ENCODE data around the gene BTNL9. TPM values are rescaled to one million over a fixed set of nuclear protein-coding genes. Genes with fewer than 3 reads are reported as not detected.

BTNL9 gene
- total RNA-seq, 3 donors from 2014 or later = 27.2 to 169 (median 94.6) TPM

DNA sequence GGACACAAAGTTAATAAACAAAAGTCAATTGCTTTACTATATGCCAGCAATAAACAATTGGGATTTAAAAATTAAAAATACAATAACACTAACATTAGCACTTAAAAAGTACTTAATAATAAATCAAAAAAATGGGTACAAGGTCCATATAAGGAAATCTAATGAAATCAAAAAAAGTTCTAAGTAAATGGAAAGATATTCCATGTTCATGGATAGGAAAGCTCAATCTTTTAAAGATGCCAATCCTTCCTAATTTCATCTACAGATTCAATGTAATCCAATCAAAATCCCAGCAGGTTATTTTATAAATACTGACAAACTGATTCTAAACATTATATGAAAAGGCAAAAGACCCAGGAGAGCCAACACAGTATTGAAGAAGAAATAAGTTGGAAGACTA lies 41.9 kb downstream of the BTNL9 start:
- Histone ChIP-seq H3K36me3 (no peaks in the 10 kb centered on the region), H3K4me1 (no peaks in the 10 kb centered on the region), H3K27ac (no peak overlapping the region), H3K27me3 (no peaks in the 10 kb centered on the region), H3K9me3 (peaks cover 0 to 13% of the 10 kb centered on the region in 2 donors), H3K4me3 (no peak overlapping the region)
- TF ChIP-seq CTCF (IDR thresholded peaks at IDR 0.05) (no peak), POLR2A (IDR thresholded peaks at IDR 0.05) (no peak), POLR2AphosphoS5 (IDR thresholded peaks at IDR 0.05) (no peak)
- no peak for DNase-seq (ENCODE audit: low spot score in 2 of 2)
- intact Hi-C loops (cut with DNase I; ENCODE audit: low total_unique reads) = no loop called here

DNA sequence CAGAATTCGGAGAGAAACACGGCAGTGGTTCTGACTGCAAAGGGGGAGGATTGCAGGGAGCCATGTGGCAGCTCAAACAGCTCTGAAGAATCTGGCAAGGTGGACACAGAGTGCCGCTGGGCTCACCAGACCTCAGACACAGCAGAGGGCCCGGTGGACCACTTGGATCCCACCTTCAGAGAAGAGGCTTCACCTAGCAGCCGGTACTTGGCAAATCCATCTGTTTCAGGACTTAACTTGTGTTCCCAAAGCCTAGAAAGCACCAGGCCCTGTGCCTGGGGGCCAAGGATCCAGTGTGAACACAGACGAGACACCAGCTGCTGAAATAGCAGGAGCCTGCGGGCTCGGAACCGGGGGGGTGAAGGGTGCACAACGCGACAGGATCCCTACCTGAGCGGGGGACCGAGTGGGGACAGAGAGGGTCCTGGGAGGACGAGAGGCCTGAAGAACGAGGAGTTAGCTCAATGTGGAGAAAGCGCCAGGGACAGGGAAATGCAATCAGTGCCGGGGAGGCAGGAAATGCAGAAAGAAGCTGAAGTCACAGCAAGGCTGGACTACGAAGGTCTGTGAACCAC lies 44.6 kb downstream of the BTNL9 start:
- intact Hi-C loops (cut with DNase I; ENCODE audit: low total_unique reads) = no loop called here
- TF ChIP-seq POLR2A (IDR thresholded peaks at IDR 0.05) = no peak
- no peak for TF ChIP-seq CTCF (IDR thresholded peaks at IDR 0.05)
- TF ChIP-seq POLR2AphosphoS5 (IDR thresholded peaks at IDR 0.05) = no peak
- Histone ChIP-seq H3K27ac (no peak overlapping the region), H3K4me3 (no peak overlapping the region), H3K36me3 (no peaks in the 10 kb centered on the region), H3K9me3 (peaks cover 0 to 10% of the 10 kb centered on the region in 2 donors), H3K27me3 (no peaks in the 10 kb centered on the region), H3K4me1 (no peaks in the 10 kb centered on the region)
- no peak for DNase-seq (ENCODE audit: low spot score in 2 of 2)

GRCh38 chr5:181086026-181086883 lies 46.2 kb downstream of the BTNL9 start:
- H3K4me3 ChIP-seq = no peak overlapping the region
- intact Hi-C loops (cut with DNase I; ENCODE audit: low total_unique reads) = no loop called here

DNA sequence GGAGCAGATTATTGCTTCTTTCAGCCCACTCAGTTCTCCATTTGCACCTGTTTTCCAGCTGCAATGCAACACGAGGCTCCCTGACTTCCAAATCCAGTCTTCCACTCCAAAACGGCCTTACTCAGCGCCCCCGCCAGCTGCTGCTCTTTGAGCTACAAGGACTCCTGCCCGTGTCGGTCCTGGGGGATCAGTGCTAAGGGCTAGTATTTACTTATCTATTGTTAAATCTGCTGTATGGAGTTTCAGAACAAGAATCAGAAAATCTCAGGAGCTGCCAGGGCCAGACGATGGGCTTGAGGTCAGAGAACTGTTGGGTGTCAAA lies 46.8 kb downstream of the BTNL9 start:
- Histone ChIP-seq H3K4me3 (no peak overlapping the region), H3K9me3 (peaks cover 0 to 9% of the 10 kb centered on the region in 2 donors), H3K27ac (no peak overlapping the region), H3K4me1 (no peaks in the 10 kb centered on the region), H3K27me3 (no peaks in the 10 kb centered on the region), H3K36me3 (no peaks in the 10 kb centered on the region)
- no peak for DNase-seq (ENCODE audit: low spot score in 2 of 2)
- intact Hi-C loops (cut with DNase I; ENCODE audit: low total_unique reads) = no loop called here
- TF ChIP-seq POLR2A (IDR thresholded peaks at IDR 0.05) = no peak
- no peak for TF ChIP-seq CTCF (IDR thresholded peaks at IDR 0.05)
- no peak for TF ChIP-seq POLR2AphosphoS5 (IDR thresholded peaks at IDR 0.05)

More at GRCh38 chr5:181086026-181086883, 46.2 kb downstream of the BTNL9 start:
- no peak for TF ChIP-seq CTCF (IDR thresholded peaks at IDR 0.05)
- no peak for TF ChIP-seq POLR2A (IDR thresholded peaks at IDR 0.05)
- no peak for TF ChIP-seq POLR2AphosphoS5 (IDR thresholded peaks at IDR 0.05)
- Histone ChIP-seq H3K27me3 (no peaks in the 10 kb centered on the region), H3K4me1 (no peaks in the 10 kb centered on the region), H3K27ac (no peak overlapping the region), H3K9me3 (peaks cover 0 to 10% of the 10 kb centered on the region in 2 donors), H3K36me3 (no peaks in the 10 kb centered on the region)
- DNase-seq (ENCODE audit: low spot score in 2 of 2) = no peak

- no peak for TF ChIP-seq CTCF (IDR thresholded peaks at IDR 0.05)
- TF ChIP-seq POLR2AphosphoS5 (IDR thresholded peaks at IDR 0.05) = no peak
- TF ChIP-seq POLR2A (IDR thresholded peaks at IDR 0.05) = no peak
- DNase-seq (ENCODE audit: low spot score in 2 of 2) = no peak
- H3K4me1 ChIP-seq = no peaks in the 10 kb centered on the region
- H3K27me3 ChIP-seq = peaks cover 0 to 1% of the 10 kb centered on the region in 2 donors
- H3K27ac ChIP-seq = no peak overlapping the region
- H3K4me3 ChIP-seq = no peak overlapping the region
- no peaks in the 10 kb centered on the region for H3K36me3 ChIP-seq
- intact Hi-C loops (cut with DNase I; ENCODE audit: low total_unique reads) = no loop called here
- peaks cover 0 to 4% of the 10 kb centered on the region in 2 donors for H3K9me3 ChIP-seq
Observed at GRCh38 chr5:181087309-181087708, 47.2 kb downstream of the BTNL9 start.
